ENCODE measurements around the gene GRB2.

GRB2 gene

DNA sequence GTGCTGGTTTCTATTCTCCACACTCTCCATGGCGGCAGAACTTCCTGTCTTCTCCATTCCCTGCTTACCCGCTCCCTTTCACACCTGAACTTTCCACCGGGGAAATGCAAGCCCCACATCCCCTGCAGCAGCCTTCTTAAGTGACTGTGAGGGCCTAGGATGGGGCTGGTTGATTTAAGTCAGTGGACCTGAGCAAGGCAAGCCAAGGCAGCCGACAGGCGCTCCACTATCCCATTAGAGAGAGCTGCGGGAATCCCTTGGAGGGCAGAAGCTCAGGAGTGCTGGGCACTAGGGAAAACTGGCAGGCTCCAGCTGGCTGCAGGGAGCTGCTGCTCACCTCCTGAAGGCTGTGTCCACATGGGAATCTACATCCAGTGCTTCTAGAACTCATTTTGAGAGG, 80.1 kb downstream of the GRB2 start:
- TF ChIP-seq CTCF (conservative IDR thresholded peaks at IDR 0.05; ENCODE audit: control insufficient read depth, insufficient read depth, low read depth, low read length) = no peak
- no peak for DNase-seq (ENCODE audit: low read depth)
- no peak overlapping the region for H3K4me3 ChIP-seq (ENCODE audit: control insufficient read depth, low read depth, low read length)

GRCh38 chr17:75321506-75321905, 84.0 kb downstream of the GRB2 start:
- TF ChIP-seq CTCF (conservative IDR thresholded peaks at IDR 0.05; ENCODE audit: control insufficient read depth, insufficient read depth, low read depth, low read length) = no peak
- no peak for DNase-seq (ENCODE audit: low read depth)
- H3K4me3 ChIP-seq (ENCODE audit: control insufficient read depth, low read depth, low read length) = no peak overlapping the region

GRCh38 chr17:75319904-75320691, 85.4 kb downstream of the GRB2 start:
- no peak overlapping the region for H3K4me3 ChIP-seq (ENCODE audit: control insufficient read depth, low read depth, low read length)

DNA sequence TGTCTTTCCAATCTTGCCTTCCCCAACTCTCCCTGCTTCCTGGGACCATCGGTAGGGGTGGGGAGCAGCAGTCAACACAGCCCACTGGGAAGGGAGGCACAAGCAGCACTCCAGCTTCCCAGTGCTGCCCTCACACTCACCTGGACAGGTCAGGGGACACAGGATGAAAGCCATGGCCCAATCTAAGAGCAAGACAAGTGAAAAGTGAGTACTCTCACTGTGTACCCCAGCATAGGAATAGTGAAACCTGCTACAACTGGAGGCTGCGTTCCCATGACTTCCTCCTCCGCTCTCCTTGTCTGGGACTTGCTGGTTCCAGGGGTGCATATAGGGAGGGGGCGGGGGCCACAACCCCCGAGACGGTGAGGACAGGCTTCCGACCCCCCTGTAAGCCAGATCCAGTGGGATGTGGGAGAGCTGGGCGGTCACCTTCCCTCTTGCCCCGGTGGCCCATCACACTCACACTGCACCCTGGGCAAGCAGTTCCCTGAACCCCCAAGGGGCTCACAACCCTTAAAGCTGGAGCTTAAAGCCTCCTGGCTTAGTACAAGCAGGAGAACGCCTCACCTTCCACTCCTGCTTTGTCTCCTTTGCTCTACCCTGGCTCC, 86.8 kb downstream of the GRB2 start:
- DNase-seq (ENCODE audit: low read depth) = no peak
- no peak overlapping the region for H3K4me3 ChIP-seq (ENCODE audit: control insufficient read depth, low read depth, low read length)
- TF ChIP-seq CTCF (conservative IDR thresholded peaks at IDR 0.05; ENCODE audit: control insufficient read depth, insufficient read depth, low read depth, low read length) = no peak

More at GRCh38 chr17:75319904-75320691, 85.4 kb downstream of the GRB2 start:
- TF ChIP-seq CTCF (conservative IDR thresholded peaks at IDR 0.05; ENCODE audit: control insufficient read depth, insufficient read depth, low read depth, low read length) = no peak
- DNase-seq (ENCODE audit: low read depth) = peak; percentile 72

DNA sequence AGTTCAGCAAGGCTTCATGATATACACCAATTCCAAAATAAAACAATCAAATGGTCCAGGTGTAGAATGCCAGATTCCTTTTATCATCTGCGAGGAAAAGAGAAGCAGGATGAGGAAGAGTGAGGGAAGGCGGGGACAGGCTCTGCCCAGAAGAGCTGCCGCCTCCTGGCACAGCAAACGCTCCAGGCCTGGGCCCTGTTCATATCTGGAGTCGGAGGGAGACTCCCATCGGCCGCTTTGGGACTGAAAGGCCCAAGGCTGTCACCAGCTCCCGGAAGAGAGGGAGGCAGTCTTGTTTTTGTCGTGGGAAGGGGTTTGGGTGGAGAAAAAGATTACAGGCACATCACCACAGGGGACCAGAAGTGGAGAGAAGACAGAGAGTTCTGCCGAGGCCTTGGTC, 87.3 kb downstream of the GRB2 start:
- no peak overlapping the region for H3K4me3 ChIP-seq (ENCODE audit: control insufficient read depth, low read depth, low read length)
- TF ChIP-seq CTCF (conservative IDR thresholded peaks at IDR 0.05; ENCODE audit: control insufficient read depth, insufficient read depth, low read depth, low read length) = no peak
- DNase-seq (ENCODE audit: low read depth) = no peak

GRCh38 chr17:75317671-75318070, 87.8 kb downstream of the GRB2 start:
- TF ChIP-seq CTCF (conservative IDR thresholded peaks at IDR 0.05; ENCODE audit: control insufficient read depth, insufficient read depth, low read depth, low read length) = no peak
- DNase-seq (ENCODE audit: low read depth) = no peak
- no peak overlapping the region for H3K4me3 ChIP-seq (ENCODE audit: control insufficient read depth, low read depth, low read length)

All from fibroblast of mammary gland (primary cell).